HG03439 (cell line): ENCODE measurements around the gene TMEM123.

Experiments used
- ATAC-seq: cut with Tn5 transposase; IDR thresholded peaks from one replicate; pipeline ENCODE4 v1.9.1; 2021; ENCODE audit warnings: mild to moderate bottlenecking, moderate library complexity; ENCODE audit not compliant: unreplicated experiment

Gene TMEM123

GRCh38 chr11:102452461-102453301 lies at the start of gene TMEM123:
TMEM123 (minus strand) TSS chr11:102452765; CDS start chr11:102452623, 142 bp downstream.
- peak; percentile 65 for ATAC-seq

DNA sequence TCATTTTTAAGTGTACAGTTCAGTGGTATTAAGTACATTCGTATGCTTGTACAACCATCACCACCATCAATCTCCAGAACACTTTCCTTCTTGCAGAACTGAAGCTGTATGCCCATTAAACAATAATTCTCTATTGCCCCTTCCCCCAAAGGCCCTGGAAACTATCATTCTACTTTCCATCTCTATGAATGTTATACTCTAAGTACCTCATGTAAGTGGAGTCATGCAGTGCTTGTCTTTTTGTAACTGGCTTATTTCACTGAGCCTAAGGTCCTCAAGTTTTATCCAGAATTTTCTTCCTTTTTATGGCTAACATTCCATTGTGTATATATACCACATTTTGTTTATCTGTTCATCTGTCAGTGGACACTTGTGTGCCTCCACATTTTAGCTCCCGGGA lies 48.3 kb upstream of the TMEM123 start:
- ATAC-seq, result no peak

DNA sequence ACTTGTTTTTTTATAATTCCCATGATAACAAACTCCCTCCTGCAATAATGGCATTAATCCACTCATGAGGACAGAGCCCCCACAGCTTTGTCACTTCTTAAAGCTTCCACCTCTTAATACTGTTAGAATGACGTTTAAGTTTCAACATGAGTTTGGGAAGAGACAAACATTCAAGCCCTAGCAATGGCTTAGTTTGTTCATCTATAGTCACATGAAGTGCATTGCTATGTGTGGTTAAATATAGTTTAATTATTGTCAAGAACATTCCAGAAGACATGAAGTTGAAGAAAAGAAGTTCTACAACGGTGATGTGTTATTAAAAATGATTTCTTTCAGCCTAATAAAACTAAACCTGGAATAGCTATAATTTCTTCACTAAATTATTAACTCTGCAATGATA lies 47.4 kb upstream of the TMEM123 start:
- ATAC-seq, result no peak

DNA sequence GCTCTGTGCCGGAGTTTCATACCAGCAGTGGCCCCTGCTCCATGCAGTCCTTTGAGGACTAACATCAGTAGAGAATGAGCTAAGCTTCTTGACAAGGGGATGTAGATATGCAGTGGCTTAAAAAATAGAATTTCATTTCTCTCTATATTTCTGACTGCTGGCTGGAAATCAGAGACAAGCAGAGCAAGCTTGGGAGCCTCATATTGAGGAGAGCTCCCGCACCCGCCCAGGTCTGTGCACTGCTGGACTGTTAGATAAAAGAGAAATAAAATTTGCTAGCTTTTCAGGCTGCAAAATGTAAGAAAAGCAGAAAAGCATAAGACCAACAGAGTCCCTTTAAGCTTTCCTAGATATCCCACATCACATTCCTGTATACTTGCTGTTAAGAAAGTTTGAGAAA lies 46.6 kb upstream of the TMEM123 start:
- no peak for ATAC-seq

GRCh38 chr11:102497061-102497460 lies 44.5 kb upstream of the TMEM123 start:
- no peak for ATAC-seq

GRCh38 chr11:102495161-102496042 lies 42.8 kb upstream of the TMEM123 start:
- ATAC-seq, result peak; percentile 87

- no peak for ATAC-seq
These were observed 41.7 kb upstream of the TMEM123 start for GRCh38 chr11:102494216-102494615.

- ATAC-seq, result no peak
These were observed 41.0 kb upstream of the TMEM123 start for GRCh38 chr11:102493524-102493923.

DNA sequence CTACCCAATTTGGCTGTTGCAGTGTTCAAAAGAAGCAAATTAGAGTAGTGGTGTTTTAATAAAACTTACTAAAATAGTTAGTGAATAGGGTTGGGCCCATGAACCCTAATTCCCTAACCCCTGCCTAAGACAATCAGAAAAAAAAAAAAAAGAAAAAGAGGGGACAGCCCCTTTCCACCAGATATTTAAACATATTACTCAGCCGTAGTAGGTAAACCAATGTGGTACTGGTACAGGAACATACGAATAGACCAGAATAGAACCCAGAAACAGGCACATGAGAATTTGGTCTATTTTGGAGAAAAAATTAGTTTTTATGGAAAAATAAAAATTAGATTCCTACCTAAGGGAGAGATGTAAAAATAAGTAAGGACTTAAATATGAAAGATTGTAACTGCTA lies 39.4 kb upstream of the TMEM123 start:
- no peak for ATAC-seq

DNA sequence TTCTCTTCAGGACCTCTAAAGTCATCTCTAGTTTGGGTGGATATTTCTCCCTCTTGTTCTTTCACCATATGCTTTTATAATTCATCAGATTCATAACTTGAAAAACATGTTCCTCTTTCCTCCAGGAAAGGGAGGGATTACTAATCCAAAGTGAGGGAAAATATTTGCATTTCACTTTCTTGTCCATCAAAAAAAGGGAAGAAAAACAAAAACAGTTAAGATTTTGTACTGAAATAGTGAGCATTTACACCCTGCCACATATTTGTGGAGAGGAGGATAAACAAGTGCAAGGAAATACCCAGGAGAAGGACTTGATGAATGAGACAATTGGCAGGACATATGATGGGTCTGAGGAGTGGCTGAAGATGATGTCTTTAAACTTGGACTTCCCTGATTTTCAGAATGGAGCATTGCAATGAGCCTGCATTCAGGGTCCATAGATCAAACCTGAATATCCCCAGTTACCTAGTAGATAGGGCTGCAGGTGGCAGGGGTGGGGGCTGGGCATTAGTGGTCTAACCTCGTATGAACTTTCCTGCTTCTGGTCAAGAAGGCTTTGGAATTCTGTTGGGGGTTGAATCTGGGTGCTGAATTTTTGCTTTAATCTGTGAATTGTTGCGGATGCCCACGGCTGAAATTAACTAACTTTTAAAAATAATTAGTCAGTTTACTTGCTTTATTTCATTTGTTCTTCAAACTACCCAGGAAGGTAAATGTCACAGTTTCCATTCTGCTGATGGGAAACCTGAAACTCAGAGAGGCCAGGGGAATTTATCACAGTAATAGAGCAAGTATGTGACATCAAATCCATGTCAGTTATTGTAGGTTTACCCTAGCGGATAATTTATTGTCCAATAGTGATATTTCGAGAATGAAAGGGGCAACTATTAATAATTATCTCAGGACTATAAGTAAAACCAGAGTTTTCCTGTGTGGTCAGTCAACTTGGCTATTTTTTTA lies 36.9 kb upstream of the TMEM123 start:
- ATAC-seq, result no peak

DNA sequence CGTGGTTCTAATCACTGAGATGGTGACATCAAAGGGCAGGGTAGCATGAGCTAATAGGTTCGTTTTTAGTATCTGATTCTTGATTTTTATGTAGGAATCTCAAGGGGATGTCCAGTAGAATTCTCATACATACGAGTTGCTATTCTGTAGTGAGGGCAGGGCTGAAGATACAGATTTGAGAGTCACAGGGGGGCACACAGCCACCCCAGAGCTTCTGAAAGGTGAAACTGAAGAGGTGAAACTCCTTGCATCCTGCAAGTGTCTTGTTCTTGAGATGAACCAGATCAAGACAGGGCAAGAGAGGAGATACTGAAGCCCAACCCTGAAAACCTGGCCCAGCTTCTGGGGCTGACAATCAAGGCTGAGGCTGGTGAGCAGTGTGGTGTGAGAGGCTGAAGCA lies 35.6 kb upstream of the TMEM123 start:
- peak; percentile 71 for ATAC-seq

GRCh38 chr11:102487214-102487613 lies 34.6 kb upstream of the TMEM123 start:
- ATAC-seq, result no peak

DNA sequence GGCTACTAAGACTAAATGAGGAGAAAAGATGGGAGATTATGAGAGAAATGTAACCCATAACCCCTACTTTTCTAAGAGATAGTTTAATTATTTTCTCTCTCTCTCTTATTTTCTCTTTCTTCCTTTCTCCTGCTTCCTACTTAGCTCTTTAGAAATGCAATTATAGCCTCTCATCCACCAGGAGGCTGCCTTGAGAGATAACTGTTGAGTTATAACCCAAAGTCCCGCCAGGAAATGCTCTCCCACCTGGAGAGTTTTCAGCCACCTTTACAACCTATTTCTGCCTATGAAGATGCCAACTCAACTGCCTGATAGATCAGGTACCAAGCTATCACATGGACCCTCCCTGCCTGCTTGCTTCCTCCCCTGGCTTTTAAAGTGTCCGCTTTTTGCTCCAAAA lies 34.0 kb upstream of the TMEM123 start:
- no peak for ATAC-seq

- no peak for ATAC-seq
These were observed 32.6 kb upstream of the TMEM123 start for GRCh38 chr11:102485095-102485722.

DNA sequence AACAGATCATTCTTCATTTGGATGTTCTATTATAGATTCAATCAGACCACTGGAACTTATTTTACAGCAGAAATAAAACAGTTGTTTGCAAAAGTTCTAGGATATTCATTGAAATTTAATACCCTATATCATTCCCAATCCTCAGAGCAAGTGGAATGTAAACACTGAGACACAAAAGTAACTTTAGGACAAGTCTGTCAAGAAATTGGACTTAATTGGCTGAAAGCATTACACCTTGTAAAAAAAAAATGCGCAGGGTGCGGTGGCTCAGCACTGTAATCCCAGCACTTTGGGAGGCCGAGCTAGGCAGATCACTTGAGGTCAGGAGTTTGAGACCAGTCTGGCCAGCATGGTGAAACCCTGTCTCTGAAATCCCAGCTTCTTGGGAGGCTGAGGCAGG lies 29.9 kb upstream of the TMEM123 start:
- no peak for ATAC-seq

DNA sequence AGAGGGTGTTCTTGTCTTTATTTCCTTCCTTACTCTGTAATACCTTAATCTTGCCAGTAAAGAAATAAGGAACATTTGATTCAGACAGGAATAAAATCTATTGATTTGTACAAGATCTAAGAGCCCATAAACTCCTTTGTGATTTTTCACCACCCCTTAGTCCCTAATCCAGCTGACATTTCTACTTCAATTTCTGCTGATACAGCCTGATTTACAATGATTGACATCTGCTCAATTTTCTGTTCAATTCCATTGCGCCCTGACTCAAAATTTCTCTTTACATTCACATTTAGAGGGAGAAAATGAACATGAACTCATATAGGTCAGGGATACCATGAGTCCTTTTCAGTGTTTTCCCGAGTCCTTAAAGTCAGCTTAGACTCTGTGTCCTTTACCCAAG lies 27.2 kb upstream of the TMEM123 start:
- no peak for ATAC-seq

- ATAC-seq, result no peak
These were observed 26.2 kb upstream of the TMEM123 start for GRCh38 chr11:102478673-102479299.

- ATAC-seq, result no peak
These were observed 24.2 kb upstream of the TMEM123 start for GRCh38 chr11:102476812-102477211.

DNA sequence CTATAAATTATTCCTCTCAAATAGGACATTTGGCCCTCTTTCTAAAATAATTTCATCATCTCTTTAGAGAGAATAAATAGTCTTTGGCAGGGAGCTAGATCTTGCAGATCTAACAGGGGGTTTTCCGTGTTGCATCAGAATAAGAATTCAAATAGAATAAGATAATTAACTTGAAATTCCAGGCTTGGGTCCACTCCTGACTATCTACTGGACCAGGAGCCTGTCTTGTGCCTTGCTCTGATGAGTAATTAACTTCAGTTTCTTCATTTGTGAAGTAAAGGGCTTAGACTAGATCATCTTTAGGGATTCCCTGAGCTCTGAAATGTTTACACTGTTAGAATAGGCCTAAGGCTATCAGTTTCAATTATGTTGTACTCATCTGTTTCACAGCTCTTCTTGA lies 23.5 kb upstream of the TMEM123 start:
- no peak for ATAC-seq

GRCh38 chr11:102473543-102473942 lies 21.0 kb upstream of the TMEM123 start:
- ATAC-seq, result no peak
